ENCODE results near the gene CNIH3.

Gene CNIH3

GRCh38 chr1:224782281-224783000, 166.3 kb downstream of the CNIH3 start:
- DNase-seq, result no peak

DNA sequence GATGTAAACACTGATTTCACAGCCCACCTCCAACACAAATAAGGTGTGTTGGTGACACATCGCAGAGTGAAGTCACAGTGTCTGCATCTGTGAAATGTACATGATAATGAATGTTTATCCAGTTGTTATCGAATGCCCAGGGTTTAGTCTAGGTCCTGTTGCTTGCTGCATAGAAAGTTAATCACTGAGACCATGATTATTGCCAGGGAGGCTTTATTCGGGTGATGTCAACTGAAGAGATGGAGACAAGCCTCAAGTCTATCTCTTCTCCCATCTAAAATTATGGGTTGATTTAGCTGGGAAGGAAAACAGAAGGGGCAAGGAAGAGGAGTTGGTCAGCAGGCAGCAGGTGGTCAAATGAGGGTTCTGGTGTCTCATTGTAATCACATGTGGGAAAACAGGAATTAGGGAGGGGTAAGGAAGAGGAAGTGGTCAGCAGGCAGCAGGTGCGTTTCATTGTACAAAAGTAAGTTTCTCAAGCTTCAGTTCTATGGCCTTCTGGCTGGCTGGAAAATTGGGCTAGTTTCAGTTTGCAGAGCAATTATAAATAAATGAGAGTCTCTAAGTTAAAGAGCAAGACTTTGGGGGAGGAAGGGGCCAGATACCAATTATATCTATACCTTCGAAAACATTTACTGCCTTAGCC, 167.0 kb downstream of the CNIH3 start:
- no peak for DNase-seq

GRCh38 chr1:224784265-224785039, 168.3 kb downstream of the CNIH3 start:
- DNase-seq, result peak; percentile 85

- peak; percentile 61 for DNase-seq
Measured at GRCh38 chr1:224785040-224785328, 168.9 kb downstream of the CNIH3 start.

- peak; percentile 18 for DNase-seq
Measured at GRCh38 chr1:224785622-224786021, 169.5 kb downstream of the CNIH3 start.

GRCh38 chr1:224786533-224787250, 170.6 kb downstream of the CNIH3 start:
- peak; percentile 80 for DNase-seq

- no peak for DNase-seq
Measured at GRCh38 chr1:224789311-224789710, 173.2 kb downstream of the CNIH3 start.
